OCI-LY3 (cell line): Measurements from ENCODE around the gene SORCS1.

Experiments
- CTCF ChIP-seq: fragments of 200-600, 300-600 bp; sonication (generic); IDR thresholded peaks from 2 replicates; pipeline ENCODE4 v1.5.1; 2014; ENCODE audit warnings: antibody characterized with exemption, low read length, low read depth
- EZH2phosphoT487 ChIP-seq: fragments of 200-600 bp; shearing (Covaris generic); IDR thresholded peaks from 2 replicates; pipeline ENCODE4 v1.6.1; 2018; ENCODE audit warnings: antibody characterized with exemption, mixed run types, low read depth

- no peak for TF ChIP-seq CTCF
- no peak for TF ChIP-seq EZH2phosphoT487
Measured at GRCh38 chr10:106913348-106913747, 251.2 kb downstream of the SORCS1 start.
